Endothelial cell of umbilical vein (primary cell): Measurements from ENCODE around the gene NRXN3. TPM values are rescaled to one million over a fixed set of nuclear protein-coding genes. Genes with fewer than 3 reads are reported as not detected.

Source experiments
- BruUV-seq: library from RNA; stranded (reverse); fragments of 400-500 nt; replicated peaks from 2 replicates; lab custom pipeline; 2021; lab: Mats Ljungman, UMichigan
- CTCF ChIA-PET: fragments of 300-600, 350-600 bp; sonication (Branson Sonifier 250); formaldehyde crosslinking; loops from one replicate; lab custom pipeline; 2021; ENCODE audit warnings: antibody characterized with exemption, inconsistent platforms; lab: Charles Lee
- POLR2A ChIA-PET: fragments of 300-600, 350-600 bp; sonication (Branson Sonifier 250); formaldehyde crosslinking; loops from one replicate; lab custom pipeline; 2021; ENCODE audit warnings: antibody characterized with exemption, inconsistent platforms; lab: Charles Lee
- DNase-seq: peaks from one replicate; pipeline ENCODE4 v3.0.0-alpha.2; 2011; ENCODE audit warnings: low read depth, low spot score
- FAIRE-seq: peaks from 2 replicates; lab custom pipeline; 2011; peaks lifted over from hg19 to GRCh38; lab: Jason Lieb, UNC
- H2AFZ ChIP-seq: 2 replicates; pipeline ENCODE4 v1.6.0; 2012; ENCODE audit warnings: low read depth, low read length, control low read depth, inconsistent platforms
- H3K27ac ChIP-seq: 2 replicates; pipeline ENCODE4 v1.5.1; 2011; ENCODE audit warnings: low read depth, mild to moderate bottlenecking, control low read depth, low read length, moderate library complexity; ENCODE audit not compliant: insufficient read depth
- H3K27me3 ChIP-seq, 2 experiments: 2 replicates each; pipeline versions ENCODE4 v1.6.0 to v1.6.1; 2011; ENCODE audit warnings: low read length in 2 of 2, mixed read lengths in 1 of 2; ENCODE audit not compliant: control insufficient read depth in 2 of 2, insufficient read depth in 2 of 2
- H3K36me3 ChIP-seq, 2 experiments: 2 replicates in 1 of 2; 3 replicates in 1 of 2; pipeline ENCODE4 v1.5.1; 2011; ENCODE audit warnings: low read length in 2 of 2, mild to moderate bottlenecking in 1 of 2, moderate library complexity in 1 of 2; ENCODE audit not compliant: control insufficient read depth in 2 of 2, insufficient read depth in 2 of 2; ENCODE audit errors: extremely low read depth in 1 of 2
- H3K4me1 ChIP-seq: 3 replicates; pipeline ENCODE4 v1.5.1; 2011; ENCODE audit warnings: mild to moderate bottlenecking, low read length; ENCODE audit not compliant: control insufficient read depth, insufficient read depth; ENCODE audit errors: extremely low read depth
- H3K4me2 ChIP-seq: 2 replicates; pipeline ENCODE4 v1.6.1; 2011; ENCODE audit warnings: low read length, control low read depth, mixed read lengths; ENCODE audit not compliant: insufficient read depth
- H3K4me3 ChIP-seq, 3 experiments: fragments of 200-600 bp in 1 of 3; sonication (generic), shearing (Covaris generic) in 1 of 3; replicated peaks in 1 of 3; 2 replicates each; pipeline ENCODE4 v1.5.1; 2011 to 2016; ENCODE audit warnings: control low read depth in 3 of 3, low read length in 3 of 3, mild to moderate bottlenecking in 2 of 3, inconsistent platforms in 1 of 3, low read depth in 1 of 3, moderate library complexity in 1 of 3; ENCODE audit not compliant: insufficient read depth in 1 of 3
- H3K79me2 ChIP-seq: 2 replicates; pipeline ENCODE4 v1.6.0; 2012; ENCODE audit warnings: low read length, inconsistent platforms; ENCODE audit not compliant: control insufficient read depth, insufficient read depth
- H3K9ac ChIP-seq: replicated peaks from 2 replicates; pipeline ENCODE3; 2011; ENCODE audit warnings: low read length, control low read depth; ENCODE audit not compliant: insufficient read depth; ENCODE audit errors: extremely low read depth
- H3K9me1 ChIP-seq: replicated peaks from 3 replicates; pipeline ENCODE4 v1.6.0; 2011; ENCODE audit warnings: mild to moderate bottlenecking, low read length; ENCODE audit not compliant: control insufficient read depth, insufficient read depth; ENCODE audit errors: extremely low read depth
- H3K9me3 ChIP-seq: replicated peaks from 2 replicates; pipeline ENCODE4 v1.5.1; 2012; ENCODE audit warnings: low read length, inconsistent platforms; ENCODE audit not compliant: control insufficient read depth, insufficient read depth
- H4K20me1 ChIP-seq: replicated peaks from 2 replicates; pipeline ENCODE3; 2011; ENCODE audit warnings: mild to moderate bottlenecking, low read length; ENCODE audit not compliant: control insufficient read depth, insufficient read depth; ENCODE audit errors: extremely low read depth
- EZH2 ChIP-seq: IDR thresholded peaks from 2 replicates; pipeline ENCODE4 v1.6.1; 2012; ENCODE audit warnings: borderline replicate concordance, low read depth, mild to moderate bottlenecking, moderate library complexity, low read length, inconsistent platforms; ENCODE audit not compliant: severe bottlenecking
- FOS ChIP-seq: IDR thresholded peaks from 2 replicates; pipeline ENCODE4 v1.6.1; 2011; ENCODE audit warnings: mild to moderate bottlenecking, low read length, moderate library complexity, borderline replicate concordance; ENCODE audit not compliant: insufficient read depth
- GATA2 ChIP-seq: IDR thresholded peaks from 2 replicates; pipeline ENCODE4 v1.7.0; 2011; ENCODE audit warnings: low read depth, mild to moderate bottlenecking, moderate library complexity, mixed read lengths, low read length; ENCODE audit not compliant: insufficient read length, insufficient read depth
- JUN ChIP-seq: IDR thresholded peaks from 2 replicates; pipeline ENCODE4 v1.6.1; 2011; ENCODE audit warnings: borderline replicate concordance, low read depth; ENCODE audit not compliant: insufficient read length, insufficient read depth
- MYC ChIP-seq: IDR thresholded peaks from one replicate; pipeline ENCODE4 v1.6.1; 2011; ENCODE audit warnings: mild to moderate bottlenecking, low read depth, low read length
- POLR2AphosphoS5 ChIP-seq: IDR thresholded peaks from 2 replicates; pipeline ENCODE4 v1.6.1; 2012; ENCODE audit warnings: low read depth, mild to moderate bottlenecking, control low read depth, low read length, moderate library complexity; ENCODE audit not compliant: insufficient read depth
- dilution Hi-C: fragments of 300-500 bp; cut with MboI; formaldehyde crosslinking; loops from one replicate; pipeline ENCODE4 v1.15.0; 2019; ENCODE audit warnings: low sequenced_read_pairs; ENCODE audit not compliant: extremely low pct_ligation_motif_present
- intact Hi-C: fragments of 100-400 bp; cut with micrococcal nuclease; formaldehyde crosslinking; loops from one replicate; pipeline ENCODE4 v1.10.0; 2022
- polyA plus RNA-seq, 4 experiments: library from polyadenylated mRNA; depleted of rRNA in 3 of 4; stranded (reverse) in 3 of 4; unstranded in 1 of 4; fragments of >200 nt; gene quantifications; 2 replicates each; pipeline versions ENCODE4 v1.2.1 to v1.2.3, GENCODE V29; 2011 to 2012; ENCODE audit warnings: missing spikeins in 1 of 4
- total RNA-seq: library from RNA; stranded (reverse); gene quantifications from 2 replicates; pipeline ENCODE4 v1.2.3, GENCODE V29; 2021
- TF ChIP-seq, protein P1 (sequence below), 2 donors: IDR thresholded peaks; 1 replicate in 1 of 2; 2 replicates in 1 of 2; pipeline ENCODE4 v1.5.1; 2011; ENCODE audit warnings: low read length in 2 of 2, mild to moderate bottlenecking in 2 of 2, moderate library complexity in 2 of 2, control low read depth in 1 of 2, inconsistent platforms in 1 of 2, low read depth in 1 of 2; ENCODE audit not compliant: insufficient read depth in 1 of 2; ENCODE audit errors: extremely low read depth in 1 of 2
- TF ChIP-seq, protein P2 (sequence below): IDR thresholded peaks from 2 replicates; pipeline ENCODE4 v1.6.1; 2011; ENCODE audit not compliant: insufficient read depth, insufficient read length

NRXN3 gene
- total and polyA plus RNA-seq, 2 donors (not counting 3 experiments of a cell fraction or from before 2014, with no cell fraction given) = 0.72 to 4.2 TPM

- POLR2A ChIA-PET = no interaction called here
- intact Hi-C loops (no loop called here), dilution Hi-C loops (no loop called here)
- Histone ChIP-seq H3K36me3 (no peaks in the 10 kb centered on the region), H3K9me3 (no peaks in the 10 kb centered on the region), H4K20me1 (no peaks in the 10 kb centered on the region), H2AFZ (no peak overlapping the region), H3K27ac (no peak overlapping the region), H3K27me3 (no peaks in the 10 kb centered on the region), H3K9ac (no peak overlapping the region), H3K9me1 (no peaks in the 10 kb centered on the region), H3K4me3 (no peak overlapping the region), H3K4me2 (no peak overlapping the region), H3K4me1 (no peaks in the 10 kb centered on the region), H3K79me2 (no peaks in the 10 kb centered on the region)
- CTCF ChIA-PET = no interaction called here
- TF ChIP-seq POLR2AphosphoS5 = no peak
- no peak for TF ChIP-seq GATA2
- no peak for TF ChIP-seq EZH2
- no peak for TF ChIP-seq FOS
- no peak for TF ChIP-seq MYC
- TF ChIP-seq, protein P1, sequence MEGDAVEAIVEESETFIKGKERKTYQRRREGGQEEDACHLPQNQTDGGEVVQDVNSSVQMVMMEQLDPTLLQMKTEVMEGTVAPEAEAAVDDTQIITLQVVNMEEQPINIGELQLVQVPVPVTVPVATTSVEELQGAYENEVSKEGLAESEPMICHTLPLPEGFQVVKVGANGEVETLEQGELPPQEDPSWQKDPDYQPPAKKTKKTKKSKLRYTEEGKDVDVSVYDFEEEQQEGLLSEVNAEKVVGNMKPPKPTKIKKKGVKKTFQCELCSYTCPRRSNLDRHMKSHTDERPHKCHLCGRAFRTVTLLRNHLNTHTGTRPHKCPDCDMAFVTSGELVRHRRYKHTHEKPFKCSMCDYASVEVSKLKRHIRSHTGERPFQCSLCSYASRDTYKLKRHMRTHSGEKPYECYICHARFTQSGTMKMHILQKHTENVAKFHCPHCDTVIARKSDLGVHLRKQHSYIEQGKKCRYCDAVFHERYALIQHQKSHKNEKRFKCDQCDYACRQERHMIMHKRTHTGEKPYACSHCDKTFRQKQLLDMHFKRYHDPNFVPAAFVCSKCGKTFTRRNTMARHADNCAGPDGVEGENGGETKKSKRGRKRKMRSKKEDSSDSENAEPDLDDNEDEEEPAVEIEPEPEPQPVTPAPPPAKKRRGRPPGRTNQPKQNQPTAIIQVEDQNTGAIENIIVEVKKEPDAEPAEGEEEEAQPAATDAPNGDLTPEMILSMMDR (IDR thresholded peaks at IDR 0.05; ENCODE audit: extremely low read depth in 1 of 2, insufficient read depth in 1 of 2, low read depth in 1 of 2, low read length in 2 of 2) = no peak
- no peak for TF ChIP-seq JUN
- TF ChIP-seq, protein P2, sequence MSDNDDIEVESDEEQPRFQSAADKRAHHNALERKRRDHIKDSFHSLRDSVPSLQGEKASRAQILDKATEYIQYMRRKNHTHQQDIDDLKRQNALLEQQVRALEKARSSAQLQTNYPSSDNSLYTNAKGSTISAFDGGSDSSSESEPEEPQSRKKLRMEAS = no peak
- FAIRE-seq (no peak), DNase-seq (no peak)
- BruUV-seq = no TSS peak
These were observed 463.6 kb downstream of the NRXN3 start for GRCh38 chr14:78633752-78634151.
